ENCODE measurements around the gene SLC39A11.
A peak's percentile ranks its signal among the peaks of the same experiment; 100 is the strongest.

The SLC39A11 gene

GRCh38 chr17:72922219-72922618, 170.3 kb downstream of the SLC39A11 start:
- Histone ChIP-seq H3K9me3 (ENCODE audit: severe bottlenecking) (peaks cover 3% of the 10 kb centered on the region), H3K4me3 (ENCODE audit: low read depth, low read length) (no peak overlapping the region), H3K27ac (peak overlapping the region; percentile 4), H3K27me3 (ENCODE audit: insufficient read depth, low read depth, severe bottlenecking) (no peaks in the 10 kb centered on the region), H3K36me3 (peaks cover 34% of the 10 kb centered on the region)
- no peak for DNase-seq
- no peak for TF ChIP-seq CTCF (IDR thresholded peaks at IDR 0.05; ENCODE audit: low read depth, low read length)

GRCh38 chr17:72921347-72922054, 171.0 kb downstream of the SLC39A11 start:
- Histone ChIP-seq H3K27ac (no peak overlapping the region), H3K4me3 (ENCODE audit: low read depth, low read length) (no peak overlapping the region), H3K9me3 (ENCODE audit: severe bottlenecking) (peaks cover 5% of the 10 kb centered on the region), H3K36me3 (peaks cover 40% of the 10 kb centered on the region), H3K27me3 (ENCODE audit: insufficient read depth, low read depth, severe bottlenecking) (no peaks in the 10 kb centered on the region)
- DNase-seq, result no peak
- TF ChIP-seq CTCF (IDR thresholded peaks at IDR 0.05; ENCODE audit: low read depth, low read length), result no peak

GRCh38 chr17:72920513-72920912, 172.0 kb downstream of the SLC39A11 start:
- Histone ChIP-seq H3K27ac (no peak overlapping the region), H3K9me3 (ENCODE audit: severe bottlenecking) (peaks cover 5% of the 10 kb centered on the region), H3K27me3 (ENCODE audit: insufficient read depth, low read depth, severe bottlenecking) (no peaks in the 10 kb centered on the region), H3K4me3 (ENCODE audit: low read depth, low read length) (no peak overlapping the region), H3K36me3 (peaks cover 41% of the 10 kb centered on the region)
- no peak for DNase-seq
- no peak for TF ChIP-seq CTCF (IDR thresholded peaks at IDR 0.05; ENCODE audit: low read depth, low read length)

GRCh38 chr17:72916991-72917390, 175.5 kb downstream of the SLC39A11 start:
- DNase-seq, result no peak
- H3K4me3 ChIP-seq (ENCODE audit: low read depth, low read length), result no peak overlapping the region
- no peak overlapping the region for H3K27ac ChIP-seq
- TF ChIP-seq CTCF (IDR thresholded peaks at IDR 0.05; ENCODE audit: low read depth, low read length), result no peak
- no peaks in the 10 kb centered on the region for H3K27me3 ChIP-seq (ENCODE audit: insufficient read depth, low read depth, severe bottlenecking)
- H3K36me3 ChIP-seq, result peaks cover 28% of the 10 kb centered on the region
- H3K9me3 ChIP-seq (ENCODE audit: severe bottlenecking), result peaks cover 5% of the 10 kb centered on the region

GRCh38 chr17:72915625-72916081, 176.8 kb downstream of the SLC39A11 start:
- no peaks in the 10 kb centered on the region for H3K27me3 ChIP-seq (ENCODE audit: insufficient read depth, low read depth, severe bottlenecking)
- no peak for TF ChIP-seq CTCF (IDR thresholded peaks at IDR 0.05; ENCODE audit: low read depth, low read length)
- H3K4me3 ChIP-seq (ENCODE audit: low read depth, low read length), result no peak overlapping the region
- H3K36me3 ChIP-seq, result peaks cover 25% of the 10 kb centered on the region
- DNase-seq, result no peak
- peaks cover 5% of the 10 kb centered on the region for H3K9me3 ChIP-seq (ENCODE audit: severe bottlenecking)
- no peak overlapping the region for H3K27ac ChIP-seq

Measured in WERI-Rb-1 (cell line).